HG03342 (cell line): ENCODE data around the gene P3H3.

ENCODE experiments used
- ATAC-seq: cut with Tn5 transposase; IDR thresholded peaks from one replicate; pipeline ENCODE4 v1.9.1; 2021; ENCODE audit warnings: mild to moderate bottlenecking, moderate library complexity; ENCODE audit not compliant: unreplicated experiment

P3H3 gene

GRCh38 chr12:6826125-6826733 lies 2.0 kb upstream of the P3H3 start:
- no peak for ATAC-seq

DNA sequence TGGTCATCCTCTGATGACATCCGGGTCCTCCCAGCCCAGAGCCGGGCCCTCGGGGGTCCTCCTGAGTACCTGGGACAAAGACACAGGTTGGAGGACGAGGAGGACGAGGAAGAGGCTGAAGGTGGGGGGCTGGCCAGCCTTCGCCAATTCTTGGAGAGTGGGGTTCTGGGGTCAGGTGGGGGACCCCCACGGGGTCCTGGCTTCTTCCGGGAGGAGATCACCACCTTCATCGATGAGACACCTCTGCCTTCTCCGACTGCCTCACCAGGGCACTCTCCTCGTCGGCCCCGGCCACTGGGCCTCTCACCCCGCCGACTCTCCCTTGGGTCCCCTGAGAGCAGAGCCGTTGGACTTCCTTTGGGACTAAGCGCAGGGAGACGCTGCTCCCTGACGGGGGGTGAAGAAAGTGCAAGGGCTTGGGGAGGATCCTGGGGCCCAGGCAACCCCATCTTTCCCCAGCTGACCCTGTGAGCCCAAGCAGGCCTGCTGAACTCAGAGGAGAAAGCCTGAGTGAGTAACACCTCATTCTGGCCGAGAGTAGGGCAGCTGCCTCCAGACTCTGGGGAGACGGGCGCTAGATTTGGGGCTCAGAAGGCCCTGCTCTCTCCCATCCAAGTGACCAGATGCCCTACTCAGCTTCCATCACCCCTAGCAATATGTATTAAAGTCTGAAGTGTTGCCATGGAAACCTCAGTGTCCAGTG lies 1.3 kb upstream of the P3H3 start:
- no peak for ATAC-seq

DNA sequence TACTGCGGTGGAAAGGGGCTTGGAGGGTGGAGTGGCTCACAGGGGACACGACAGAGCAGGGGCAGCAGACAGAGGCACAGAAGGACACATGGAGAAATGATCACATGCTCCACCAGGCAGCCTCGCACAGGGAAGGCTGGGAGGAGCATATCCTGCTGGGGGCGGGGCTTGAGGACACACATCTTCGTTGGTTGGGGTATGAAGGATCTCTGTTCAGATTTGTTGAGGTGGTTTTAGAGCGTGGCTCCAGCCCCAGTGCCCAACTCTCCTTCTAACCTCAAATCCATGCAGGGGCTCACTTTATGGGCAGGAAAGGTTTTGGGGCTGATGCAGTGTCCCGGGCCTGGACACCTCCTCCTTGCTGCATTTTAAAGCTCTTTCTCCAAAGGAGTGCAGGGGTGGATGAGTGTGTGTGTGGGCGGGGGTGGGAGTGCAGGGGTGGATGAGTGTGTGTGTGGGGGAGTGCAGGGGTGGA lies 733 bp upstream of the P3H3 start:
- ATAC-seq, result no peak

GRCh38 chr12:6828781-6829535 lies 751 bp downstream of the P3H3 start:
- no peak for ATAC-seq

DNA sequence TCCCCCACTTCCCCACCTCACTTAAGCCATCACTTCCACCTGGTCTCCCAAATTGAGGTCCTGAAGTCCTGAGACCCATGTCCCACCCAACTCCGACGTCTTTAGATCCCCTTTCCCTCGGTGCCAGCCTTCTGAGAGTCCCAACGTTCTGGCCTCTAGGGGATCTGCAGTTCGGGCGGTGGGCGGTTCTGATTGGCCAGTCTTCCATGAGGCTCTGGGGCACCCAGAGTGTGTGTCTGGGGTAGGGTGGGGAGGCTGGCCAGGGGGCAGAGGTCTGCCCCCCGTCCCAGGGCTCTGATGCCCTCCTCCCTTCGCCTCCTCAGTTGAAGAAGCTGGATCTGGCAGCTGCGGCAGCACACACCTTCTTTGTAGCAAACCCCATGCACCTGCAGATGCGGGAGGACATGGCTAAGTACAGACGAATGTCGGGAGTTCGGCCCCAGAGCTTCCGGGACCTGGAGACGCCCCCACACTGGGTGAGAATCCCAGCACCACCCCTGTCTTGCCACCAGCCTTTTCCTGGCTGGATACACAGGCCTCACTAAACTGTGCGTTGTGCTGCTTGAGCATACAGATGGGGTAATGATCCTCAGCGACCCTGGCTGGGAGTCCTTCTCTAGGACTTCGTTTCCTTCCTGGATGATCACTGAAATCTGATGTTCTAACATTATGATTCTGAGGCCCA lies 1.5 kb downstream of the P3H3 start:
- no peak for ATAC-seq

- ATAC-seq, result no peak
Measured at GRCh38 chr12:6830286-6830890, 2.2 kb downstream of the P3H3 start.

DNA sequence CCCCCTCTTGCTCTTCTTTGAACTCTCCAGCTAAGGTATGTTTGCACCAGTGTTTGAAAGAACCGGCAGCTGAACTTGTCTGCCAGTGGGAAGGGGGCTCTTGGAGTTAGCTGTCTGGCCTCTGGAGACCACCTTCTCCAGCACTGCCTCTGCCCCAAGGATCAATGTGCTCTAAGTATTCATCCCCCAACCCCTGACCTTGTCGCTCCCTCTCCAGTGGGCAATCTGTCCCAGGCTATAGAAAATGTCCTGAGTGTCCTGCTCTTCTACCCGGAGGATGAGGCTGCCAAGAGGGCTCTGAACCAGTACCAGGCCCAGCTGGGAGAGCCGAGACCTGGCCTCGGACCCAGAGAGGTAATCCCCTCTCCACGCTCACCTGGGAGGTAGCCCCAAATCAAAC lies 2.8 kb downstream of the P3H3 start:
- ATAC-seq, result no peak

GRCh38 chr12:6831450-6831995 lies 3.3 kb downstream of the P3H3 start:
- ATAC-seq, result no peak

GRCh38 chr12:6832125-6832524 lies 3.9 kb downstream of the P3H3 start:
- no peak for ATAC-seq

- no peak for ATAC-seq
Measured at GRCh38 chr12:6833189-6833890, 5.1 kb downstream of the P3H3 start.

GRCh38 chr12:6834254-6834653 lies 6.0 kb downstream of the P3H3 start:
- no peak for ATAC-seq

- no peak for ATAC-seq
Measured at GRCh38 chr12:6834873-6835272, 6.7 kb downstream of the P3H3 start.

- ATAC-seq, result no peak
Measured at GRCh38 chr12:6836851-6837250, 8.6 kb downstream of the P3H3 start.

- no peak for ATAC-seq
Measured at GRCh38 chr12:6837370-6838060, 9.3 kb downstream of the P3H3 start.

- no peak for ATAC-seq
Measured at GRCh38 chr12:6838854-6839253, 10.6 kb downstream of the P3H3 start.

GRCh38 chr12:6839482-6840201 lies 11.4 kb downstream of the P3H3 start:
- peak; percentile 85 for ATAC-seq

GRCh38 chr12:6840330-6840729 lies 12.1 kb downstream of the P3H3 start:
- no peak for ATAC-seq

DNA sequence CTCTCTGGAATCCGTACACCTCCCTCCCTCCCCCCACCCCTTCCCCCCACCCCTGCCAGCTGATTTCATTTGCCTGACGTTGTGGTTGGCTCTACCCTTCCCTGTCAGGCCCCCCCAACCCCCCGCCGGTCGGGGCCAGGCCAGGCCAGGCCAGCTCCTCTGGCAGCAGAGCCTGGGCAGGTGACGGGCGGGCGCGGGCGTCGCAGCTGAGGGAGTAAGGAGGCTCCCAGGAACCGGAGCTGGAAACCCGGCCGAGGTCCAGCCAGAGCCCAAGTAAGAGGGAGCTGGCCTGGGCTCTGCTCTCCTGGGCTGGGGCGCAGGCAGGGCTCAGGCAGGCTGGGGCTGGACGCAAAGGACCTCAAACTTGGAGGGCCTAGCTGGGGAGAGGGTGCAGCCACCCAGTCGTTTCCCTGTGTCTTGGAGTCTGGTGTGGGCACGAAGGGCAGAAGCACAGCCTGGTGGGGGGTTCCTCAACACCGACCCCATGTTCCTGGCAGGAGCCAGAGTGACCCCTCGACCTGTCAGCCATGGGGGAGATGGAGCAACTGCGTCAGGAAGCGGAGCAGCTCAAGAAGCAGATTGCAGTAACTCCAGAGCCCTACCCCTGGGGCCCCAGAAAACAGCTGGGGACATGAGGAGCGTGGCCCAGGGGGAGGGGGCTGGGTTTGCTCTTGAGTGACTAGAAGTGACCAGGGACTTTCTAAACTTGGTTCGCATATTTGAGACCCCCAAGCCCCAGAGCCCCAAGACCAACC lies 12.7 kb downstream of the P3H3 start, which contains the start of gene GNB3:
Gene GNB3, plus strand, starts transcription at position 165 of the 755 bp plus-strand sequence. Its CDS starts 363 bp downstream, at position 528.
- ATAC-seq, result no peak
